Superior temporal gyrus (tissue), 1 donor: ENCODE measurements around the gene TPK1.
"Not testable (repeated sequence)": the region's sequence is repeated elsewhere in the genome, so short reads cannot be mapped to it uniquely, and the experiment has no call there.

Experiments used
- DNase-seq: peaks from one replicate; pipeline ENCODE4 v3.0.0-alpha.2; 2016; ENCODE audit errors: extremely low spot score

TPK1 gene

GRCh38 chr7:144477348-144477747 lies 358.5 kb downstream of the TPK1 start:
- no peak for DNase-seq

GRCh38 chr7:144474800-144475615 lies 360.8 kb downstream of the TPK1 start:
- DNase-seq, result no peak

GRCh38 chr7:144474363-144474762 lies 361.5 kb downstream of the TPK1 start:
- DNase-seq, result no peak

GRCh38 chr7:144473908-144474307 lies 361.9 kb downstream of the TPK1 start:
- DNase-seq, result no peak

GRCh38 chr7:144470078-144470477 lies 365.8 kb downstream of the TPK1 start:
- DNase-seq, result no peak

GRCh38 chr7:144468990-144469732 lies 366.7 kb downstream of the TPK1 start:
- DNase-seq, result no peak

- no peak for DNase-seq
Measured at GRCh38 chr7:144459635-144460034, 376.2 kb downstream of the TPK1 start.

- DNase-seq, result no peak
Measured at GRCh38 chr7:144455040-144455404, 380.8 kb downstream of the TPK1 start.

GRCh38 chr7:144454256-144455039 lies 381.4 kb downstream of the TPK1 start:
- peak; percentile 65 for DNase-seq

- DNase-seq, result no peak
Measured at GRCh38 chr7:144452064-144452463, 383.8 kb downstream of the TPK1 start.

- DNase-seq, result no peak
Measured at GRCh38 chr7:144445590-144445989, 390.3 kb downstream of the TPK1 start.

- DNase-seq, result no peak
Measured at GRCh38 chr7:144439717-144440205, 396.1 kb downstream of the TPK1 start.

GRCh38 chr7:144438759-144439158 lies 397.1 kb downstream of the TPK1 start:
- no peak for DNase-seq

GRCh38 chr7:144437370-144438191 lies 398.3 kb downstream of the TPK1 start:
- DNase-seq, result peak; percentile 86

GRCh38 chr7:144436500-144436899 lies 399.4 kb downstream of the TPK1 start:
- no peak for DNase-seq

- DNase-seq, result no peak
Measured at GRCh38 chr7:144428431-144428830, 407.4 kb downstream of the TPK1 start.

- not testable (repeated sequence) for DNase-seq
Measured at GRCh38 chr7:144427539-144427938, 408.3 kb downstream of the TPK1 start.

- not testable (repeated sequence) for DNase-seq
Measured at GRCh38 chr7:144418931-144419330, 416.9 kb downstream of the TPK1 start.

- no peak for DNase-seq
Measured at GRCh38 chr7:144416341-144416740, 419.5 kb downstream of the TPK1 start.

- no peak for DNase-seq
Measured at GRCh38 chr7:144415858-144416257, 420.0 kb downstream of the TPK1 start.

GRCh38 chr7:144414815-144415214 lies 421.0 kb downstream of the TPK1 start:
- DNase-seq, result no peak
